Measurements from ENCODE around the gene CABYR.

The CABYR gene

DNA sequence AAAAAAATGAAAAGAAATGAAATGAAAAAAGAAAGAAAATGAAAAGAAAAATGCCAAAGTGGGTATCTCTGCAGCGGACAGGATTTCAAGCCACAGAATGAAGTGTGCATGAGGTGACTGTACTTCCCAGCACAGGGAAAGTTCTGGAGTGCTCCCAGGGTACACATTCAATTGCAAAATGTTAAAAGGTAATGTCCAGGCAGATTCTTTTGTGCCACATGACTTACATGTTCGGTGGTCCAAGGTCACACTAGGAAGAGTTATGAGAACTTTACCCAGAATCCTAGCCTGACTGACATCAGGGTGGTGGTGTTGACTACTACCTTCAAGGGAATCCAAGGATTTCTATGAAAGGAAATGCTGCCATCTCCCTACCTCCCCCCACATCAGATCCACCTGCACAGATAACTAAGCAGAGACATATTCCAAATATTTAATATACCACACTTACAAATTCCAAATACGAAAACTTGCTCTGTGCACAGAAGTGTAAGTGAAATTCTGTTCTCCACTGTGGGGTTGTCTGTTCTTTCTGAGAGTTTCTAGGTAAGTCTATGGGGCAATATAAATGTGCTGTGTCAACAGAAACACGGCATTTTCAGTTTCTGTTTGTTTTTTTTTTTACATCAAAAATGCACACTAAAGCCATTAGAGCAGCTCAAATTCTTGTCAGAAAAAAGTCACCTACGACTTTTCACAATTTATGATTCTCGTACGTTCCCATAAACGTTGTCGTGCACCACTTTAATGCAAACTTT, 56.6 kb downstream of the CABYR start:
- DNase-seq, result no peak

DNA sequence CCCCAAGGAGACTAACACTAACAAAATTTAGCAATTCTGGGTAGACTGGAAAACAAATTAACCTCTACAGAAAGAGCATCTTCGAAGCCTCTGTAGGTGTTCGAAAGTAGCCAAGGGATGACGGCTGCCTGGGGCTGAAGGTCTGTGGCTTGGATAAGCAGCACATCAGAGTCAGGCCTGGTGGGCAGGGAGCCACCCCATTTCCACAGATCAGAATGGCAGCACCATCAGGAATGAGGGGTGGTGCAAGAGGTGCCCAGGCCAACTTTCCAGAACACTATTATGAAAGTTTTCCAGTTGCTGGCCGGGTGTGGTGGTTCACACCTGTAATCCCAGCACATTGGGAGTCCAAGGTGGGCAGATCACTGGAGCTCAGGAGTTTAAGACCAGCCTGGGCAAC, 57.9 kb downstream of the CABYR start:
- DNase-seq, result no peak

DNA sequence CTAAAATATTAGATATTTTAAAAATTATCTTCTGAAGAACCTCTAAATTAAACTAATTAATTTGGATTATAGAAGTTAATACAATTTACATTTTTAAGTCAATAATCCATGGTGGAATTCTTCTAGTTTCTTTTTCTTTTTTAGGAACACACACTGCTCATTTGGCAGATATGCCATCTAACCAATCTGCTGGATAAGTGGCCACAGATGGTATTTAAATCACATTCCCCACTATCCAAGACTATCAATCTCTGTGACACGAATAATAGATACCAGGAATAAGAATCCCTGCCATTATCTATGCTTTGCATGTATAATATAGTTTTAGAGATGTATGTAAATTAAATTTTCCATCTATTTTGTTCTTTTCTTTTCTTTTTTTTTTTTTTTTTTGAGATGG, 58.5 kb downstream of the CABYR start:
- no peak for DNase-seq

DNA sequence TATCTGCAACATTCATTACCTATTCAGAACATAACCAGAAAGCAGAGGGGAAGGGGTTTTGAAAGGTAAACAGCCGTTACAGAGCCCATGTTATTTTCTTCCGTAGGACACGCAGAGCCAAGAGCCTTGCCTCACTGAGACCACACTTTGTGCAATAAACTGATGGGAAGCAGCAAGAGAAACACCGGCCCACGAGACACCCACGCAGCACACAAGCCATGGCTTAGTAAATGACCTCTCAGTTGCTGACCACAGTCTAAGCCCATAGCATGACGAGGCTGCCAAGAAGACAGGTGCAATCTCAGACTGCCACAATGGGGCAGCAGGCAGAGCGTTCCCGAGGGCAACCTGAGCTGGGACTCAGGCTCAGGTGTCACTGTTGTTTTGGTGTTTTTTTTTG, 59.6 kb downstream of the CABYR start:
- no peak for DNase-seq

DNA sequence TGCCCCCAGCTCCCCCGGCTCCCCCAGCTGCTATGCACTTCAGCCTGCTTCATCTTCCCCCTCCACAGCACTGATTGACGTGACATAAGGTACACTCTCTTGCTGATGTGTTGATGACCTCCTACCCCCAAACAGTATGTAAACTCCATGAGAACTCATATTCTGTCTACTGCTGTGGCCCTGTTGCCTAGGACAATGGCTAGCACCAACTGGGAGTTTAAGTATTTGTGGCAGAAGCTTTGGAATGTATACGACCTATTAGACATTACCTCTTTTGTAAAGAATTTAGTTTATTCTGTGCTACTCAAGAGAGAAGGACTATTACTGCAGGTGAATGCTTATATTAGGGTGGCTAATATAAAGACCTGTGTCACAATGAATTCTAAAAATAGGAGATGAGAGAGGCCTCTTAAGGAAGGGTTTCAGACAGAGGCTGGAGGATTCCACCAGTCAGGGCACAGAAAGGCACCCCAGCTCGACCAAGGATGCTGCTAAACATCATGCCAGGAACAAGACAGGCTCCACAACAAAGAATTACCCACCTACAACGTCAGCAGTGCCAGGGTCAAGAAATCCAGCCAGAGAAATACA, 60.6 kb downstream of the CABYR start:
- DNase-seq, result no peak

DNA sequence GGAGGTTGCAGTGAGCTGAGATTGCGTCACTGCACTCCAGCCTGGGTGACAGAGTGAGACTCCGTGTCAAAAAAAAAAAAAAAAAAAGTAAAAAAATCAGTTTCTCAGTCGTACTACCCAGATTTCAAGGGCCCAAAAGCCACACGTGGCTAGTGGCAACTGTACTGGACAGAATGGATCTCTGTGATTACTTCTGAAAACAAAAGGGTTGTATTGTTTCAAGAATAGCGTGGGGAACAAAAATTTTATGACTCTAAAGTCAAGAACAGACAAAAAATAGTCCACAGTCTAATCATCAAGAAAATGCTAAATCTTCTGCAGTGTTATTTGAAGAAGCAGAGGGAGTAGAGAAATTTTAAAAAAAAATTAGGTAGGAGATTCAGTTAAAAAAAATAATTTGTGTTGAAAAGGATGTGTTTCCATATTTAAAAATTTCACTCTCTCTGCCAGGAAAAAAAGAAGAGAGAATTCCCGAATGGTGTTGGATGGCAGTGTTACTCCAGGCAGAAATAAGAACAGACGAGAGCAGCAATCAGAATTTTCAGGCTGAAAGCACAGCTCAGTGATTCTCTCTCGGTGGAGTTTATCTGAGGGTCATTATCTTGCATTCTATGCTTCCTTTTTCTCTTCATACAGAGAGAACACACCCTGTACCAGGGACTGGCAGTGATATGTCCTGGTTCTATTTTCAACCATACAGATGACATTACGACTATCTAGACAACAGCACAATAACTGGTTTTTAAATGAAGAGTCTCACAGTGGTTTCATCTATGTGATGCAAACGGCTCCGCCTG, 61.8 kb downstream of the CABYR start:
- no peak for DNase-seq

DNA sequence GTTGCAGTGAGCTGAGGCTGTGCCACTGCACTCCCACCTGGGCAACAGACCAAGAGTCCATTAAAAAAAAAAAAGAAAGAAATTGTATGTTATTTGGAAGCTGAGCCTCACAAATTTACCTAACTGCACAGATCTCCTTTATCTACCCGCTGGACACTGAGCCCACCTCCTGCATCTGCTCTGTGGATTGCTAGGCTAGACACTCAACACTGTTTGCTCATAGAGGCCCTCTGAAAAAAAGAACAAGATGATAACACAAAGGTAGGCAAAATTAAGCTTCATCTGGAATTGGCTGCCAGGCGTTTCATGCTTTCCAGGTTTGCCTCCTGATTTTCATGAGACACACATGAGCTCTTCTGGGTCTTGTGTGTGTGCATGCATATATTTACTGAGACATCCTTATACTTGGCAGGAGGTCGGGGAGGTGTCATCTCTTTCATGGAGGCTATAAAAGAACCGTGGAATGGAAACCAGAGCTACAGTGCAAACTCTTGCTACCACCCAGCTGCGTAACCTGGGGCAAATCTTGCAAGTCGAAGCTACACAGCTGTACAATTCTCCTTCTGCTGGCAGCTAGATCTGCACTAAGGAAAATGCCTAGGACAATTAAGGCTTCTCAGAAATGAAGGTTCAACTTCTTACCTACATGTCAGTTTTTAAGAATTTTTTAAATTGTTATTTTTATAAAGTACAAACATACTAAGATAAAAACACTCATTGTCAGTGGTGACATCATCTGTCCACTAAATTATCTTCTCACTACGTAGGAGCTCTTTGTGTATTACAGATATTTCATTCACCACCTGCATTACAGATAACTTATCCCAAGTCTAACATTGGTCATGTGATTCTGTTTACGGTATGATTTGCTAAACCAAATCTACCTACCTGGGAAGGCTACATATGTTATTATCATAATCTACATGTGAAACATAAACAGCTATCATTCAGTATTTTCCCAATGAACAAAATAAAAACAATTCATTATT, 63.1 kb downstream of the CABYR start:
- DNase-seq, result no peak

DNA sequence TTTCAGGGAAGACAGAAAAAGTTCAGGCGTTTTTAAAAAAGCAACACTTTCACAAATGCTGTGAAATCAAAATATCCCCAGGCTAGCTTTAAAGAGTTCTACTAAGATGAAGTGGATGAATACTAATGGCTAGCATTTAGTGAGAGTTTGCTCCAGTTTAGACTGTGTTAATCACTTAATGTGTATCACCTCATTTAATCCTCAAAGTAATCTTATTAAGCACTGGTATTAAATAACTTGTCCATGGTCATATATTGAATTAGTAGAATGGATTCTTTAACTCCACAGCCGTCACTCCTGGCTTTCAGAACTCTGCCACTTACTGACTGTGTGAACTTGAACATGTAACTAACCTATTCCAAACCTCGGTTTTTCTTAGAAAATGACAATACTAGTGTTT, 66.0 kb downstream of the CABYR start:
- DNase-seq, result no peak

DNA sequence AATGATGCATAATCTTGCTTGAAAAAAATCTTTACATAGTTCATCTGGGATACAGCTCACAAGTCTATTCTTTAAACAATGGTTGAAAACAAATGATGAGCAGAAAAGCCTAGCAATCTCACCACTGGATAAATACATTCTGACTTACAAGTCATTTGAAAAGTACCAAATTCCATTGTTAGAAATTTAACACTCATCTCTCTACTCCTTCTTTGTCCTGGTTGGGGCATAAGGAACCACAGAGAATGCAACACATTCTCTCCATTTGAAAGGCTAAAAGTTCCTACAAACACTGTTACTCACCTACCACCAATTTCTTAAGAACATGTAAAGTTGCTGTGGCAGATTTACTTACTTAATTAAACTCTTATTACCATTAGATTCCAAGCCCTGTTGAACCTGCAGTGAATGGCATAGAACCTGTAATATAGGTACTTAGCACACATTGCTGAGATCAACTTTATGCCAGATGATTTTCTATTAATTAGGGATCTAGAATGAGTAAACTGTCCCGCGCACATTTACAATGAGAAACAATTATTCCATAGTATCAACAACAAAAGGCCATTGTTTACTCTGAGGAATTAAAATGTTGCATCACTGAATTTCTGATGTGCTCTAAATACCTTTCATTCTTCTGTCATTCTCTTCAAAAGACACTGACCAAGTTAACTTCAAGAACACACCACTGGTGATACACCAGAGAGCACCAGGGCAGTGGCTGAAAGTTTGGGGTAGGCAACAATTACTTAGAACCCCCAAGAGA, 69.6 kb downstream of the CABYR start:
- DNase-seq, result no peak

DNA sequence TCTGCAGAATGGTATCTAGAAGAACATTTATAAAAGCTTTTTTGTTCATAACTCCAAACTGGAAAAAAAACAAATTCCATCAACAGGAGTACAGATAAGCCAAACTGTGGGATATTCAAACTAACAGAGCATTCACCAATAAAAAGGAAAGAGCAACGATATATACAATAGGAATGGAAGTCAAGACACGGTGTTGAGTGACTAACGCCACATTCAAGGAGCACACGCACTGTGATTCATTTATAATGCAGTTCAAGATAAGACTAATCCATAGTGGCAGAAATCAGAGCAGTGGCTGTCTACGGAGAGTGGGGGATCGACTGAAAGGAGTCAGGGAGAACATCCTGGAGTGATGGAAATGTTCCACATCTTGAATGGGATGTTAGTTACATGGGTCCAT, 70.7 kb downstream of the CABYR start:
- DNase-seq, result no peak
